Ishikawa (cell line): ENCODE data around the gene HIC1.

Source experiments
- CEBPB ChIP-seq: IDR thresholded peaks from 2 replicates; pipeline ENCODE4 v1.6.1; 2012
- CREB1 ChIP-seq: IDR thresholded peaks from 2 replicates; pipeline ENCODE4 v1.6.1; 2012; ENCODE audit warnings: low read depth
- EGR1 ChIP-seq: IDR thresholded peaks from 2 replicates; pipeline ENCODE4 v1.6.1; 2012
- EP300 ChIP-seq: IDR thresholded peaks from 2 replicates; pipeline ENCODE4 v1.6.1; 2012; ENCODE audit warnings: borderline replicate concordance
- FOXM1 ChIP-seq: IDR thresholded peaks from 2 replicates; pipeline ENCODE4 v1.6.1; 2012; ENCODE audit warnings: low read depth, borderline replicate concordance
- MAX ChIP-seq: IDR thresholded peaks from 2 replicates; pipeline ENCODE4 v1.6.1; 2012
- NFIC ChIP-seq: IDR thresholded peaks from 2 replicates; pipeline ENCODE4 v1.6.1; 2012
- RAD21 ChIP-seq: IDR thresholded peaks from 2 replicates; pipeline ENCODE4 v1.6.1; 2012; ENCODE audit warnings: low read depth
- REST ChIP-seq: IDR thresholded peaks from 2 replicates; pipeline ENCODE4 v1.6.1; 2012; ENCODE audit warnings: low read depth, mild to moderate bottlenecking
- TAF1 ChIP-seq: IDR thresholded peaks from 2 replicates; pipeline ENCODE4 v1.6.1; 2012; ENCODE audit warnings: low read depth, mild to moderate bottlenecking
- TCF12 ChIP-seq: IDR thresholded peaks from 2 replicates; pipeline ENCODE4 v1.6.1; 2012; ENCODE audit warnings: low read depth
- TEAD4 ChIP-seq: IDR thresholded peaks from 2 replicates; pipeline ENCODE4 v1.6.1; 2012
- USF1 ChIP-seq: IDR thresholded peaks from 2 replicates; pipeline ENCODE4 v1.6.1; 2012
- YY1 ChIP-seq: IDR thresholded peaks from 2 replicates; pipeline ENCODE4 v1.6.1; 2012; ENCODE audit warnings: low read depth
- ZBTB7A ChIP-seq: IDR thresholded peaks from 2 replicates; pipeline ENCODE4 v1.6.1; 2012; ENCODE audit warnings: low read depth

The HIC1 gene

GRCh38 chr17:2058586-2059546 lies 4.0 kb downstream of the HIC1 start:
- TF ChIP-seq YY1 (no peak), RAD21 (peak; percentile 45; the same call in 1 of the 2 replicates)

- TF ChIP-seq REST (no peak), TCF12 (no peak), FOXM1 (no peak), CREB1 (no peak), MAX (no peak), EGR1 (no peak), EP300 (no peak), CEBPB (no peak), USF1 (no peak), NFIC (no peak), ZBTB7A (no peak), RAD21 (no peak)
These were observed 4.9 kb downstream of the HIC1 start for GRCh38 chr17:2059547-2060384.

- no peak for TF ChIP-seq USF1
- TF ChIP-seq FOXM1 = no peak
- no peak for TF ChIP-seq MAX
- TF ChIP-seq ZBTB7A = no peak
- no peak for TF ChIP-seq YY1
- no peak for TF ChIP-seq NFIC
- no peak for TF ChIP-seq TCF12
- no peak for TF ChIP-seq EP300
These were observed 5.4 kb downstream of the HIC1 start for GRCh38 chr17:2060385-2060658.

GRCh38 chr17:2060681-2061440 lies 6.0 kb downstream of the HIC1 start:
- no peak for TF ChIP-seq EP300
- TF ChIP-seq MAX = no peak
- no peak for TF ChIP-seq TEAD4
- TF ChIP-seq TAF1 = no peak
- TF ChIP-seq RAD21 = no peak
- TF ChIP-seq YY1 = no peak
- no peak for TF ChIP-seq FOXM1

- TF ChIP-seq EGR1 = no peak
- TF ChIP-seq MAX = no peak
- TF ChIP-seq YY1 = no peak
- no peak for TF ChIP-seq USF1
- TF ChIP-seq REST = no peak
- TF ChIP-seq TEAD4 = no peak
- no peak for TF ChIP-seq CREB1
- TF ChIP-seq ZBTB7A = no peak
- TF ChIP-seq TAF1 = no peak
- TF ChIP-seq RAD21 = no peak
These were observed 6.6 kb downstream of the HIC1 start for GRCh38 chr17:2061441-2061958.
